Mesenchymal stem cell (in vitro differentiated cells and primary cell): ENCODE data around the gene LTBP2.
A peak's percentile ranks its signal among the peaks of the same experiment; 100 is the strongest.

Experiments
- DNase-seq: peaks from one replicate; pipeline ENCODE4 v3.0.0-alpha.2; 2013
- H2AFZ ChIP-seq: one replicate; pipeline ENCODE4 v1.6.1; 2013; ENCODE audit warnings: low read depth, mild to moderate bottlenecking, control low read depth, inconsistent platforms, low read length, moderate library complexity
- H2AK5ac ChIP-seq: 2 replicates; pipeline ENCODE4 v1.6.1; 2013; ENCODE audit warnings: low read length, moderate library complexity, mild to moderate bottlenecking, inconsistent platforms; ENCODE audit not compliant: severe bottlenecking
- H2BK120ac ChIP-seq: one replicate; pipeline ENCODE4 v1.6.1; 2013; ENCODE audit warnings: low read depth, mild to moderate bottlenecking, inconsistent platforms, low read length, moderate library complexity
- H2BK12ac ChIP-seq, 2 experiments: one replicate each; pipeline ENCODE4 v1.6.1; 2013; ENCODE audit warnings: inconsistent platforms in 2 of 2, low read length in 2 of 2, mild to moderate bottlenecking in 2 of 2, moderate library complexity in 2 of 2, control low read depth in 1 of 2
- H2BK15ac ChIP-seq: one replicate; pipeline ENCODE4 v1.6.1; 2013; ENCODE audit warnings: mild to moderate bottlenecking, low read depth, inconsistent platforms; ENCODE audit not compliant: poor library complexity, severe bottlenecking
- H2BK5ac ChIP-seq: 2 replicates; pipeline ENCODE4 v1.6.1; 2013; ENCODE audit warnings: low read depth, mild to moderate bottlenecking, low read length, control low read depth, inconsistent platforms; ENCODE audit not compliant: poor library complexity, severe bottlenecking
- H3K14ac ChIP-seq, 2 experiments: one replicate each; pipeline ENCODE4 v1.6.1; 2013; ENCODE audit warnings: inconsistent platforms in 2 of 2, low read length in 2 of 2, control low read depth in 1 of 2, mild to moderate bottlenecking in 1 of 2, moderate library complexity in 1 of 2
- H3K18ac ChIP-seq, 2 experiments: one replicate each; pipeline ENCODE4 v1.6.1; 2013; ENCODE audit warnings: inconsistent platforms in 2 of 2, low read length in 2 of 2, control low read depth in 1 of 2, low read depth in 1 of 2, mild to moderate bottlenecking in 1 of 2
- H3K23ac ChIP-seq, 2 experiments: one replicate each; pipeline ENCODE4 v1.6.1; 2013; ENCODE audit warnings: inconsistent platforms in 2 of 2, low read length in 2 of 2, mild to moderate bottlenecking in 2 of 2, moderate library complexity in 2 of 2, control low read depth in 1 of 2
- H3K27ac ChIP-seq: 2 replicates; pipeline ENCODE4 v1.5.1; 2013; ENCODE audit warnings: mild to moderate bottlenecking, moderate library complexity, low read length, control low read depth, inconsistent platforms; ENCODE audit not compliant: poor library complexity, severe bottlenecking
- H3K27me3 ChIP-seq, 2 experiments: 2 replicates each; pipeline versions ENCODE4 v1.6.1 to v1.7.0; 2013; ENCODE audit warnings: low read length in 2 of 2, mild to moderate bottlenecking in 2 of 2, moderate library complexity in 2 of 2, control low read depth in 1 of 2, inconsistent platforms in 1 of 2; ENCODE audit not compliant: control insufficient read depth in 1 of 2, insufficient read depth in 1 of 2
- H3K36me3 ChIP-seq, 2 experiments: 2 replicates each; pipeline versions ENCODE4 v1.6.1 to v1.7.0; 2013; ENCODE audit warnings: low read length in 2 of 2, control low read depth in 1 of 2, inconsistent platforms in 1 of 2, low read depth in 1 of 2, mild to moderate bottlenecking in 1 of 2; ENCODE audit not compliant: insufficient read depth in 2 of 2, control insufficient read depth in 1 of 2
- H3K4ac ChIP-seq, 2 experiments: one replicate each; pipeline ENCODE4 v1.6.1; 2013; ENCODE audit warnings: inconsistent platforms in 2 of 2, low read length in 2 of 2, mild to moderate bottlenecking in 2 of 2, moderate library complexity in 2 of 2, control low read depth in 1 of 2, low read depth in 1 of 2
- H3K4me1 ChIP-seq: 2 replicates; pipeline ENCODE4 v1.6.1; 2013; ENCODE audit warnings: low read depth, low read length, control low read depth; ENCODE audit not compliant: control insufficient read depth, insufficient read depth
- H3K4me2 ChIP-seq: 2 replicates; pipeline ENCODE4 v1.6.1; 2013; ENCODE audit warnings: low read length, mild to moderate bottlenecking, inconsistent platforms; ENCODE audit not compliant: poor library complexity, severe bottlenecking
- H3K4me3 ChIP-seq, 2 experiments: 2 replicates each; pipeline versions ENCODE4 v1.5.1 to v1.7.0; 2013; ENCODE audit warnings: low read length in 2 of 2, mild to moderate bottlenecking in 2 of 2, control low read depth in 1 of 2, low read depth in 1 of 2; ENCODE audit not compliant: insufficient read depth in 1 of 2
- H3K79me1 ChIP-seq: replicated peaks from 2 replicates; pipeline ENCODE4 v1.6.1; 2013; ENCODE audit warnings: mild to moderate bottlenecking, control low read depth, low read length, inconsistent platforms; ENCODE audit not compliant: poor library complexity, severe bottlenecking
- H3K9ac ChIP-seq: 2 replicates; pipeline ENCODE4 v1.7.0; 2013; ENCODE audit warnings: mild to moderate bottlenecking, low read length, moderate library complexity
- H3K9me3 ChIP-seq: 2 replicates; pipeline ENCODE4 v1.7.0; 2013; ENCODE audit warnings: mild to moderate bottlenecking, low read length; ENCODE audit not compliant: control insufficient read depth
- H4K8ac ChIP-seq: one replicate; pipeline ENCODE4 v1.6.1; 2013; ENCODE audit warnings: inconsistent platforms, mild to moderate bottlenecking, low read length, moderate library complexity
- H4K91ac ChIP-seq: one replicate; pipeline ENCODE4 v1.6.1; 2013; ENCODE audit warnings: mild to moderate bottlenecking, low read length, inconsistent platforms
- WGBS: methylation state at CpG from one replicate; pipeline ENCODE4 v1.1.7; 2013; ENCODE audit warnings: mixed read lengths; 5-methylcytosine and 5-hydroxymethylcytosine counted together

The LTBP2 gene

GRCh38 chr14:74648601-74649000 lies 36.6 kb upstream of the LTBP2 start:
- no peaks in the 10 kb centered on the region for H3K27me3 ChIP-seq
- no peak overlapping the region for H3K4ac ChIP-seq
- H2BK15ac ChIP-seq, result peak overlapping the region; percentile 71
- no peak overlapping the region for H3K9ac ChIP-seq
- peaks cover 5 to 12% of the 10 kb centered on the region in 2 experiments for H3K36me3 ChIP-seq
- DNase-seq, result no peak
- no peak overlapping the region for H2AFZ ChIP-seq
- peak overlapping the region in 1 of 2 experiments; percentile 1 for H3K18ac ChIP-seq
- H2BK120ac ChIP-seq, result no peak overlapping the region
- H3K79me1 ChIP-seq, result no peaks in the 10 kb centered on the region
- H3K27ac ChIP-seq, result peak overlapping the region; percentile 82
- WGBS, result 91% methylated on average over 7 of the region's 7 CpGs
- no peak overlapping the region for H4K91ac ChIP-seq
- no peak overlapping the region for H3K14ac ChIP-seq
- no peaks in the 10 kb centered on the region for H3K9me3 ChIP-seq
- peak overlapping the region; percentile 21 for H2AK5ac ChIP-seq
- no peak overlapping the region for H2BK12ac ChIP-seq
- H3K4me1 ChIP-seq, result peaks cover 37% of the 10 kb centered on the region
- H2BK5ac ChIP-seq, result no peak overlapping the region
- no peak overlapping the region for H4K8ac ChIP-seq
- no peak overlapping the region for H3K4me3 ChIP-seq
- no peak overlapping the region for H3K23ac ChIP-seq
- H3K4me2 ChIP-seq, result no peak overlapping the region

- no peak overlapping the region for H2BK15ac ChIP-seq
- no peaks in the 10 kb centered on the region for H3K79me1 ChIP-seq
- H2BK12ac ChIP-seq, result peak overlapping the region; percentile 71 to 86
- no peak overlapping the region for H4K8ac ChIP-seq
- peak overlapping the region; percentile 8 for H2BK5ac ChIP-seq
- no peak overlapping the region for H3K23ac ChIP-seq
- no peak for DNase-seq
- H3K36me3 ChIP-seq, result peaks cover 3 to 9% of the 10 kb centered on the region in 2 experiments
- H3K27ac ChIP-seq, result peak overlapping the region; percentile 82
- H2AK5ac ChIP-seq, result peak overlapping the region; percentile 31
- peak overlapping the region; percentile 53 for H4K91ac ChIP-seq
- peak overlapping the region; percentile 17 for H3K4me2 ChIP-seq
- H3K9me3 ChIP-seq, result no peaks in the 10 kb centered on the region
- no peak overlapping the region for H3K4me3 ChIP-seq
- 80% methylated on average over 7 of the region's 7 CpGs for WGBS
- H3K18ac ChIP-seq, result peak overlapping the region; percentile 17 to 85
- no peak overlapping the region for H3K9ac ChIP-seq
- H3K27me3 ChIP-seq, result no peaks in the 10 kb centered on the region
- H2BK120ac ChIP-seq, result no peak overlapping the region
- H3K4me1 ChIP-seq, result peaks cover 35% of the 10 kb centered on the region
- H2AFZ ChIP-seq, result no peak overlapping the region
- H3K4ac ChIP-seq, result peak overlapping the region in 1 of 2 experiments; percentile 67
- H3K14ac ChIP-seq, result peak overlapping the region in 1 of 2 experiments; percentile 91
Measured at GRCh38 chr14:74647678-74648461, 35.8 kb upstream of the LTBP2 start.

GRCh38 chr14:74647061-74647677 lies 35.1 kb upstream of the LTBP2 start:
- Histone ChIP-seq H3K4me3 (no peak overlapping the region), H3K36me3 (peaks cover 0 to 3% of the 10 kb centered on the region in 2 experiments), H3K9ac (no peak overlapping the region), H3K27me3 (no peaks in the 10 kb centered on the region), H4K8ac (peak overlapping the region; percentile 39), H3K27ac (peak overlapping the region; percentile 82), H3K79me1 (no peaks in the 10 kb centered on the region), H2BK5ac (no peak overlapping the region), H3K4me2 (no peak overlapping the region), H3K9me3 (no peaks in the 10 kb centered on the region), H2AK5ac (peak overlapping the region; percentile 26), H2AFZ (no peak overlapping the region), H3K4ac (no peak overlapping the region), H4K91ac (no peak overlapping the region), H2BK120ac (no peak overlapping the region), H2BK15ac (no peak overlapping the region), H2BK12ac (peak overlapping the region; percentile 71 to 86), H3K4me1 (peaks cover 32% of the 10 kb centered on the region), H3K14ac (no peak overlapping the region), H3K18ac (peak overlapping the region in 1 of 2 experiments; percentile 85), H3K23ac (no peak overlapping the region)
- WGBS, result 88% methylated on average over 11 of the region's 11 CpGs
- DNase-seq, result no peak

- Histone ChIP-seq H2BK120ac (no peak overlapping the region), H2AK5ac (no peak overlapping the region), H3K9ac (no peak overlapping the region), H3K9me3 (no peaks in the 10 kb centered on the region), H2BK5ac (no peak overlapping the region), H3K27ac (no peak overlapping the region), H3K36me3 (no peaks in the 10 kb centered on the region), H4K8ac (peak overlapping the region; percentile 46), H3K4ac (no peak overlapping the region), H3K4me3 (no peak overlapping the region), H3K79me1 (no peaks in the 10 kb centered on the region), H2AFZ (no peak overlapping the region), H2BK15ac (peak overlapping the region; percentile 49), H3K27me3 (no peaks in the 10 kb centered on the region), H2BK12ac (peak overlapping the region; percentile 22 to 45), H3K4me2 (no peak overlapping the region), H4K91ac (peak overlapping the region; percentile 47), H3K14ac (no peak overlapping the region), H3K18ac (peak overlapping the region in 1 of 2 experiments; percentile 14), H3K4me1 (peaks cover 35% of the 10 kb centered on the region), H3K23ac (no peak overlapping the region)
- DNase-seq, result no peak
- WGBS, result 90% methylated on average over 13 of the region's 13 CpGs
Measured at GRCh38 chr14:74645756-74646470, 33.9 kb upstream of the LTBP2 start.
